Endothelial cell of umbilical vein (primary cell): ENCODE results near the gene NFS1. TPM values are rescaled to one million over a fixed set of nuclear protein-coding genes. Genes with fewer than 3 reads are reported as not detected.

Source experiments
- BruUV-seq: library from RNA; stranded (reverse); fragments of 400-500 nt; replicated peaks from 2 replicates; lab custom pipeline; 2021; lab: Mats Ljungman, UMichigan
- CTCF ChIA-PET: fragments of 300-600, 350-600 bp; sonication (Branson Sonifier 250); formaldehyde crosslinking; loops from one replicate; lab custom pipeline; 2021; ENCODE audit warnings: antibody characterized with exemption, inconsistent platforms; lab: Charles Lee
- POLR2A ChIA-PET: fragments of 300-600, 350-600 bp; sonication (Branson Sonifier 250); formaldehyde crosslinking; loops from one replicate; lab custom pipeline; 2021; ENCODE audit warnings: antibody characterized with exemption, inconsistent platforms; lab: Charles Lee
- DNase-seq: peaks from one replicate; pipeline ENCODE4 v3.0.0-alpha.2; 2011; ENCODE audit warnings: low read depth, low spot score
- FAIRE-seq: peaks from 2 replicates; lab custom pipeline; 2011; peaks lifted over from hg19 to GRCh38; lab: Jason Lieb, UNC
- H2AFZ ChIP-seq: 2 replicates; pipeline ENCODE4 v1.6.0; 2012; ENCODE audit warnings: low read depth, low read length, control low read depth, inconsistent platforms
- H3K27ac ChIP-seq: 2 replicates; pipeline ENCODE4 v1.5.1; 2011; ENCODE audit warnings: low read depth, mild to moderate bottlenecking, control low read depth, low read length, moderate library complexity; ENCODE audit not compliant: insufficient read depth
- H3K27me3 ChIP-seq, 2 experiments: 2 replicates each; pipeline versions ENCODE4 v1.6.0 to v1.6.1; 2011; ENCODE audit warnings: low read length in 2 of 2, mixed read lengths in 1 of 2; ENCODE audit not compliant: control insufficient read depth in 2 of 2, insufficient read depth in 2 of 2
- H3K36me3 ChIP-seq, 2 experiments: 2 replicates in 1 of 2; 3 replicates in 1 of 2; pipeline ENCODE4 v1.5.1; 2011; ENCODE audit warnings: low read length in 2 of 2, mild to moderate bottlenecking in 1 of 2, moderate library complexity in 1 of 2; ENCODE audit not compliant: control insufficient read depth in 2 of 2, insufficient read depth in 2 of 2; ENCODE audit errors: extremely low read depth in 1 of 2
- H3K4me1 ChIP-seq: 3 replicates; pipeline ENCODE4 v1.5.1; 2011; ENCODE audit warnings: mild to moderate bottlenecking, low read length; ENCODE audit not compliant: control insufficient read depth, insufficient read depth; ENCODE audit errors: extremely low read depth
- H3K4me2 ChIP-seq: 2 replicates; pipeline ENCODE4 v1.6.1; 2011; ENCODE audit warnings: low read length, control low read depth, mixed read lengths; ENCODE audit not compliant: insufficient read depth
- H3K4me3 ChIP-seq, 3 experiments: fragments of 200-600 bp in 1 of 3; sonication (generic), shearing (Covaris generic) in 1 of 3; replicated peaks in 1 of 3; 2 replicates each; pipeline ENCODE4 v1.5.1; 2011 to 2016; ENCODE audit warnings: control low read depth in 3 of 3, low read length in 3 of 3, mild to moderate bottlenecking in 2 of 3, inconsistent platforms in 1 of 3, low read depth in 1 of 3, moderate library complexity in 1 of 3; ENCODE audit not compliant: insufficient read depth in 1 of 3
- H3K79me2 ChIP-seq: 2 replicates; pipeline ENCODE4 v1.6.0; 2012; ENCODE audit warnings: low read length, inconsistent platforms; ENCODE audit not compliant: control insufficient read depth, insufficient read depth
- H3K9ac ChIP-seq: replicated peaks from 2 replicates; pipeline ENCODE3; 2011; ENCODE audit warnings: low read length, control low read depth; ENCODE audit not compliant: insufficient read depth; ENCODE audit errors: extremely low read depth
- H3K9me1 ChIP-seq: replicated peaks from 3 replicates; pipeline ENCODE4 v1.6.0; 2011; ENCODE audit warnings: mild to moderate bottlenecking, low read length; ENCODE audit not compliant: control insufficient read depth, insufficient read depth; ENCODE audit errors: extremely low read depth
- H3K9me3 ChIP-seq: replicated peaks from 2 replicates; pipeline ENCODE4 v1.5.1; 2012; ENCODE audit warnings: low read length, inconsistent platforms; ENCODE audit not compliant: control insufficient read depth, insufficient read depth
- H4K20me1 ChIP-seq: replicated peaks from 2 replicates; pipeline ENCODE3; 2011; ENCODE audit warnings: mild to moderate bottlenecking, low read length; ENCODE audit not compliant: control insufficient read depth, insufficient read depth; ENCODE audit errors: extremely low read depth
- CTCF ChIP-seq, 2 donors: IDR thresholded peaks; 1 replicate in 1 of 2; 2 replicates in 1 of 2; pipeline ENCODE4 v1.5.1; 2011; ENCODE audit warnings: low read length in 2 of 2, mild to moderate bottlenecking in 2 of 2, moderate library complexity in 2 of 2, control low read depth in 1 of 2, inconsistent platforms in 1 of 2, low read depth in 1 of 2; ENCODE audit not compliant: insufficient read depth in 1 of 2; ENCODE audit errors: extremely low read depth in 1 of 2
- GATA2 ChIP-seq: IDR thresholded peaks from 2 replicates; pipeline ENCODE4 v1.7.0; 2011; ENCODE audit warnings: low read depth, mild to moderate bottlenecking, moderate library complexity, mixed read lengths, low read length; ENCODE audit not compliant: insufficient read length, insufficient read depth
- MAX ChIP-seq: IDR thresholded peaks from 2 replicates; pipeline ENCODE4 v1.6.1; 2011; ENCODE audit not compliant: insufficient read depth, insufficient read length
- POLR2A ChIP-seq: IDR thresholded peaks from 2 replicates; pipeline ENCODE4 v1.6.1; 2012; ENCODE audit warnings: low read depth, mild to moderate bottlenecking, control low read depth, low read length
- POLR2AphosphoS5 ChIP-seq: IDR thresholded peaks from 2 replicates; pipeline ENCODE4 v1.6.1; 2012; ENCODE audit warnings: low read depth, mild to moderate bottlenecking, control low read depth, low read length, moderate library complexity; ENCODE audit not compliant: insufficient read depth
- dilution Hi-C: fragments of 300-500 bp; cut with MboI; formaldehyde crosslinking; loops from one replicate; pipeline ENCODE4 v1.15.0; 2019; ENCODE audit warnings: low sequenced_read_pairs; ENCODE audit not compliant: extremely low pct_ligation_motif_present
- intact Hi-C: fragments of 100-400 bp; cut with micrococcal nuclease; formaldehyde crosslinking; loops from one replicate; pipeline ENCODE4 v1.10.0; 2022
- polyA plus RNA-seq, 4 experiments: library from polyadenylated mRNA; depleted of rRNA in 3 of 4; stranded (reverse) in 3 of 4; unstranded in 1 of 4; fragments of >200 nt; gene quantifications; 2 replicates each; pipeline versions ENCODE4 v1.2.1 to v1.2.3, GENCODE V29; 2011 to 2012; ENCODE audit warnings: missing spikeins in 1 of 4
- total RNA-seq: library from RNA; stranded (reverse); gene quantifications from 2 replicates; pipeline ENCODE4 v1.2.3, GENCODE V29; 2021

Gene NFS1
- total and polyA plus RNA-seq, 2 donors (not counting 3 experiments of a cell fraction or from before 2014, with no cell fraction given), result 25.1 to 28.4 TPM

DNA sequence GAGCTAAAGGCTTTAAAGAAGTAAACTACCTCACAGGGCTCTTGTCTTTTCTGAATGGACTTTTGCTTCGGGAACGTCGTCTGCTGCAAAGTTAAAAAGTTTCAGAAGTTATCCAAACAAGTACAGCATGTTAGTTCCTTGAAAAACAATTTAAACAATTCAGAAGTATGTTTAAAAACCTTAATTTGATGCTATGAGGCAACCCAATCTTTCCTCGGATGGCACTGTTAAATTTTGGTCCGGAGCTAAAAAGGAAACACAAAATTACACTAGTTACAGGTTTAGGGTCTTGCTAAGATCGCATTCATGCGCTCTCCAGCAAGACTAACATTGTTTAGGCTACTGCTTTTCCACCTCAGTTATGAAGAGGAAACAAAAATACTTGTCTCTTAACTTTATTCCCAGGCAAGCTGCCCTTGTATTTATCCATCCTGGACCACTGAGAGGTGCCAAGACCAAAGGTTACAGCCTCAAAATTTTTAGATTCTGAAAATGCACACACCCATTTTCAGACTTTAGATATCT lies 30.2 kb upstream of the NFS1 start:
- Histone ChIP-seq H3K4me1 (peaks cover 3% of the 10 kb centered on the region), H3K79me2 (peaks cover 88% of the 10 kb centered on the region), H3K9ac (no peak overlapping the region), H3K4me2 (no peak overlapping the region), H3K4me3 (no peak overlapping the region), H2AFZ (no peak overlapping the region), H3K9me3 (no peaks in the 10 kb centered on the region), H3K9me1 (no peaks in the 10 kb centered on the region), H3K27me3 (no peaks in the 10 kb centered on the region), H4K20me1 (peaks cover 23% of the 10 kb centered on the region), H3K36me3 (peaks cover 40 to 52% of the 10 kb centered on the region in 2 experiments), H3K27ac (no peak overlapping the region)
- FAIRE-seq, result no peak
- ChIA-PET POLR2A (interaction anchor here (0.8 to 3.5 kb wide), 4 partner anchors 10 to 40 kb away, joined by 3 to 22 read pairs (median 3); partner anchors contain the start of gene RBM39), CTCF (interaction anchor here (1.0 to 1.7 kb wide), 3 partner anchors 10 to 155 kb away, joined by 3 to 5 read pairs (median 4); no protein-coding TSS in a partner anchor)
- TF ChIP-seq POLR2A (no peak), POLR2AphosphoS5 (no peak), GATA2 (no peak), MAX (no peak), CTCF (IDR thresholded peaks at IDR 0.05; ENCODE audit: extremely low read depth in 1 of 2, insufficient read depth in 1 of 2, low read depth in 1 of 2, low read length in 2 of 2) (no peak)
- DNase-seq, result no peak
- intact Hi-C loops (no loop called here), dilution Hi-C loops (no loop called here)
- BruUV-seq, result no TSS peak
